ENCODE data around the gene PDZD2.

- TF ChIP-seq CTCF (IDR thresholded peaks at IDR 0.05; ENCODE audit: low read length), result no peak
- no peak for TF ChIP-seq EZH2 (optimal IDR thresholded peaks at IDR 0.05; ENCODE audit: low read depth, low read length)
These were observed 521.3 kb downstream of the PDZD2 start for GRCh38 chr5:32160228-32160627.

Measured in MM.1S (cell line).